ENCODE results near the gene CYP4V2.

DNA sequence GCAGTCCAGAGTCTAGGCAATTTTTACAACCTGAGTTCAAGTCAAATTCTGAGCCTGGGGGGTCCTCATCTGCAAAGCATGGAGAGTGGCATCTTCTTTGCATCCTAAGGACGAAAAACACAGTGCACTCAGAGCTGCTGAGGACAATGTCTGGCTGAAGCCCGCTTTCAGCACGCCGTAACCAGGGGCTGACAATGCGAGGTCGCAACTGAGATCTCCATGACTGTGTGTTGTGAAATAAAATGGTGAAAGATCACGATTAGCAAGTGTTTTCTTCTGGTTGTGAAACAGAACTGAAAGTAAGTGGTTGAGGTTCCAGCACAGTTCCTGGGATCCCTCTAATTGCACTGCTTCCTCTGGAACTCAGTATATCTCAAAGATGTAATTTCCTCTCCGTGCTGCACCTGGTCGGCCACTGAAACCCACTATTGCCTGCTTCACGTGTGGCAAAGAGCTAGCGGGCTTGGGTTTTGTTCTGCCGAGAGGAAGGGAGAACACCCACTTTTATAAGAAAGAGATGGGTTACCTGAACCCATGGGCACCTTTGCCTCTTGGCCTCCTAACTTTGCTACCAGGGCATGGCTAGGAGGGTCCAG is 66.9 kb downstream of the CYP4V2 start:
- TF ChIP-seq, protein P1, sequence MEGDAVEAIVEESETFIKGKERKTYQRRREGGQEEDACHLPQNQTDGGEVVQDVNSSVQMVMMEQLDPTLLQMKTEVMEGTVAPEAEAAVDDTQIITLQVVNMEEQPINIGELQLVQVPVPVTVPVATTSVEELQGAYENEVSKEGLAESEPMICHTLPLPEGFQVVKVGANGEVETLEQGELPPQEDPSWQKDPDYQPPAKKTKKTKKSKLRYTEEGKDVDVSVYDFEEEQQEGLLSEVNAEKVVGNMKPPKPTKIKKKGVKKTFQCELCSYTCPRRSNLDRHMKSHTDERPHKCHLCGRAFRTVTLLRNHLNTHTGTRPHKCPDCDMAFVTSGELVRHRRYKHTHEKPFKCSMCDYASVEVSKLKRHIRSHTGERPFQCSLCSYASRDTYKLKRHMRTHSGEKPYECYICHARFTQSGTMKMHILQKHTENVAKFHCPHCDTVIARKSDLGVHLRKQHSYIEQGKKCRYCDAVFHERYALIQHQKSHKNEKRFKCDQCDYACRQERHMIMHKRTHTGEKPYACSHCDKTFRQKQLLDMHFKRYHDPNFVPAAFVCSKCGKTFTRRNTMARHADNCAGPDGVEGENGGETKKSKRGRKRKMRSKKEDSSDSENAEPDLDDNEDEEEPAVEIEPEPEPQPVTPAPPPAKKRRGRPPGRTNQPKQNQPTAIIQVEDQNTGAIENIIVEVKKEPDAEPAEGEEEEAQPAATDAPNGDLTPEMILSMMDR (IDR thresholded peaks at IDR 0.05; ENCODE audit: low read length) = no peak
- TF ChIP-seq EZH2 (IDR thresholded peaks at IDR 0.05; ENCODE audit: borderline replicate concordance, low read length) = no peak

All from OCI-LY1 (cell line).